ENCODE data around the gene PDCD4. TPM values are rescaled to one million over a fixed set of nuclear protein-coding genes. Genes with fewer than 3 reads are reported as not detected.

The PDCD4 gene
- total and polyA plus RNA-seq, 4 donors, result 81.8 to 123 (median 104) TPM

Other genes starting within 250 kb of the PDCD4 start
- 1 to 10 TPM; 1.1 to 2.0 TPM for gene RBM20, start 227.6 kb upstream of the PDCD4 start, total RNA-seq
- 1 to 10 TPM; 1.3 to 2.2 TPM for gene RBM20, start 227.6 kb upstream of the PDCD4 start, polyA plus RNA-seq (ENCODE audit: insufficient read length in 2 of 2)
- gene BBIP1, start 47.3 kb downstream of the PDCD4 start, total RNA-seq, result 10 to 100 TPM; 45.7 to 56.4 TPM
- 10 to 100 TPM; 69.1 to 78.6 TPM for gene BBIP1, start 47.3 kb downstream of the PDCD4 start, polyA plus RNA-seq (ENCODE audit: insufficient read length in 2 of 2)
- gene SHOC2, start 47.7 kb downstream of the PDCD4 start, total RNA-seq, result 100 to 1,000 TPM in 1 of 2 donors, 10 to 100 TPM in 1; 45.2 to 123 TPM
- 10 to 100 TPM; 41.3 to 52.4 TPM for gene SHOC2, start 47.7 kb downstream of the PDCD4 start, polyA plus RNA-seq (ENCODE audit: insufficient read length in 2 of 2)
- 1 to 10 TPM; 6.2 to 6.6 TPM for gene ADRA2A, start 205.1 kb downstream of the PDCD4 start, total RNA-seq
- 10 to 100 TPM; 15.7 to 16.8 TPM for gene ADRA2A, start 205.1 kb downstream of the PDCD4 start, polyA plus RNA-seq (ENCODE audit: insufficient read length in 2 of 2)